ELF-1 (cell line): ENCODE results near the gene RSBN1L.

Experiments used
- DNase-seq: peaks from one replicate; pipeline ENCODE4 v3.0.0-alpha.2; 2016; ENCODE audit warnings: low read depth, low spot score

Gene RSBN1L

GRCh38 chr7:77729574-77730348 lies 33.5 kb downstream of the RSBN1L start:
- no peak for DNase-seq

- DNase-seq, result no peak
Observed at GRCh38 chr7:77731716-77732115, 35.5 kb downstream of the RSBN1L start.

- no peak for DNase-seq
Observed at GRCh38 chr7:77734659-77735421, 38.6 kb downstream of the RSBN1L start.

GRCh38 chr7:77735457-77735856 lies 39.2 kb downstream of the RSBN1L start:
- no peak for DNase-seq

GRCh38 chr7:77736991-77737390 lies 40.7 kb downstream of the RSBN1L start:
- DNase-seq, result no peak

- no peak for DNase-seq
Observed at GRCh38 chr7:77738382-77738781, 42.1 kb downstream of the RSBN1L start.

GRCh38 chr7:77738871-77739270 lies 42.6 kb downstream of the RSBN1L start:
- DNase-seq, result no peak

GRCh38 chr7:77740257-77740656 lies 44.0 kb downstream of the RSBN1L start:
- no peak for DNase-seq

GRCh38 chr7:77743518-77743917 lies 47.3 kb downstream of the RSBN1L start:
- DNase-seq, result no peak

- no peak for DNase-seq
Observed at GRCh38 chr7:77745746-77746145, 49.5 kb downstream of the RSBN1L start.

- no peak for DNase-seq
Observed at GRCh38 chr7:77746164-77746823, 50.0 kb downstream of the RSBN1L start.

GRCh38 chr7:77746824-77747165 lies 50.5 kb downstream of the RSBN1L start:
- DNase-seq, result no peak

GRCh38 chr7:77747178-77747577 lies 50.9 kb downstream of the RSBN1L start:
- DNase-seq, result no peak

- DNase-seq, result no peak
Observed at GRCh38 chr7:77747718-77748117, 51.5 kb downstream of the RSBN1L start.

- no peak for DNase-seq
Observed at GRCh38 chr7:77752016-77752415, 55.8 kb downstream of the RSBN1L start.

- no peak for DNase-seq
Observed at GRCh38 chr7:77753173-77753572, 56.9 kb downstream of the RSBN1L start.

GRCh38 chr7:77757589-77757988 lies 61.3 kb downstream of the RSBN1L start:
- no peak for DNase-seq

GRCh38 chr7:77759294-77759889 lies 63.1 kb downstream of the RSBN1L start:
- DNase-seq, result peak; percentile 41

- no peak for DNase-seq
Observed at GRCh38 chr7:77760809-77761453, 64.7 kb downstream of the RSBN1L start.

- DNase-seq, result no peak
Observed at GRCh38 chr7:77765481-77765880, 69.2 kb downstream of the RSBN1L start.

- no peak for DNase-seq
Observed at GRCh38 chr7:77765906-77766800, 69.9 kb downstream of the RSBN1L start.
